Activated naive CD8-positive, alpha-beta T cell treated with anti-CD3 and anti-CD28 coated beads, Interleukin-2, amount 50 U/mL, for 16 hours (primary cell): ENCODE data around the gene SORCS2.
"Not testable (repeated sequence)": the region's sequence is repeated elsewhere in the genome, so short reads cannot be mapped to it uniquely, and the experiment has no call there.

Source experiments
- DNase-seq: peaks from one replicate; pipeline ENCODE4 v3.0.0-alpha.2; 2020; ENCODE audit warnings: low read depth, low spot score

Gene SORCS2

GRCh38 chr4:7160439-7160838, 31.9 kb upstream of the SORCS2 start:
- DNase-seq: no peak

- no peak for DNase-seq
Measured at GRCh38 chr4:7160951-7161440, 31.3 kb upstream of the SORCS2 start.

- DNase-seq: no peak
Measured at GRCh38 chr4:7161721-7162214, 30.6 kb upstream of the SORCS2 start.

GRCh38 chr4:7165056-7165873, 27.1 kb upstream of the SORCS2 start:
- not testable (repeated sequence) for DNase-seq

GRCh38 chr4:7165874-7166201, 26.5 kb upstream of the SORCS2 start:
- DNase-seq: no peak

- DNase-seq: no peak
Measured at GRCh38 chr4:7166237-7166636, 26.1 kb upstream of the SORCS2 start.

- no peak for DNase-seq
Measured at GRCh38 chr4:7166981-7167700, 25.2 kb upstream of the SORCS2 start.

GRCh38 chr4:7167706-7168105, 24.6 kb upstream of the SORCS2 start:
- no peak for DNase-seq

- DNase-seq: no peak
Measured at GRCh38 chr4:7168106-7168505, 24.2 kb upstream of the SORCS2 start.

- DNase-seq: no peak
Measured at GRCh38 chr4:7169134-7169533, 23.2 kb upstream of the SORCS2 start.

GRCh38 chr4:7170012-7170411, 22.3 kb upstream of the SORCS2 start:
- DNase-seq: no peak

GRCh38 chr4:7171191-7171900, 21.0 kb upstream of the SORCS2 start:
- DNase-seq: no peak

- DNase-seq: no peak
Measured at GRCh38 chr4:7172508-7172907, 19.8 kb upstream of the SORCS2 start.

GRCh38 chr4:7172946-7173345, 19.4 kb upstream of the SORCS2 start:
- no peak for DNase-seq

- no peak for DNase-seq
Measured at GRCh38 chr4:7173841-7174449, 18.4 kb upstream of the SORCS2 start.

- DNase-seq: no peak
Measured at GRCh38 chr4:7179158-7179557, 13.2 kb upstream of the SORCS2 start.

- no peak for DNase-seq
Measured at GRCh38 chr4:7180938-7181337, 11.4 kb upstream of the SORCS2 start.

GRCh38 chr4:7182616-7183015, 9.7 kb upstream of the SORCS2 start:
- no peak for DNase-seq

GRCh38 chr4:7183161-7183560, 9.2 kb upstream of the SORCS2 start:
- no peak for DNase-seq

- no peak for DNase-seq
Measured at GRCh38 chr4:7183780-7184460, 8.4 kb upstream of the SORCS2 start.

GRCh38 chr4:7185487-7186030, 6.8 kb upstream of the SORCS2 start:
- DNase-seq: no peak
